ENCODE measurements around the gene ENDOG.
A peak's percentile ranks its signal among the peaks of the same experiment; 100 is the strongest.

ENDOG gene

GRCh38 chr9:128809036-128809599 is 9.2 kb upstream of the ENDOG start:
- no peak overlapping the region for H3K27ac ChIP-seq
- no peak overlapping the region for H3K9ac ChIP-seq
- H3K27me3 ChIP-seq, result no peaks in the 10 kb centered on the region
- H3K4me3 ChIP-seq, result no peak overlapping the region
- TF ChIP-seq Cebpa-rat (IDR thresholded peaks at IDR 0.05), result no peak
- H3K4me1 ChIP-seq, result peaks cover 0 to 6% (median 0%) of the 10 kb centered on the region in 10 experiments; a peak in 3 of 20 replicates
- no peaks in the 10 kb centered on the region for H3K9me3 ChIP-seq (replicated peaks in 1 of 11)
- peaks cover 50 to 65% (median 58%) of the 10 kb centered on the region in 11 experiments for H3K36me3 ChIP-seq
- peaks cover 0 to 36% (median 0%) of the 10 kb centered on the region in 11 experiments; a peak in 4 of 22 replicates for H4K20me1 ChIP-seq
- no peak overlapping the region for H3K4me2 ChIP-seq

DNA sequence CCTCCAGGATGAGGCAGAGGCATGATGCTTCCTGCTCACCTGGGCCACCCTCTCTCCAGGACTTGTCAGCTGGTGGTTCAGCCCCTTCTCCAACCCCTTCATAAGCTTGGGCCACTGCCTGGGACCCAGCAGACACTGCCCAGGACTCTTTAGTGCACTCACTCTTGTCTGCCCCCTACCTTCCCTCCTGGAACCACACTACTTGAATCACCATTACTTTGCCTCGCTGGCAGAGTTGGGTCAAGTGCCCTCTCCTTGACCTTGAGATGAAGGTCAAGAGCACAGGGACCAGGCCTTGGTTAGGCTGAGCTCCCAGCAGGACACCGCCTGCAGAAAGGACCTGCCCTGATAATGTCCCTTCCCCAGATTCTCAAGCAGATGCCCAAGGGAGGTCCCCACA is 8.5 kb upstream of the ENDOG start:
- H4K20me1 ChIP-seq, result peaks cover 0 to 36% (median 0%) of the 10 kb centered on the region in 11 experiments; a peak in 4 of 22 replicates
- H3K27me3 ChIP-seq, result no peaks in the 10 kb centered on the region
- no peak overlapping the region for H3K9ac ChIP-seq
- H3K9me3 ChIP-seq (replicated peaks in 1 of 11), result no peaks in the 10 kb centered on the region
- peaks cover 0 to 6% (median 0%) of the 10 kb centered on the region in 10 experiments; a peak in 3 of 20 replicates for H3K4me1 ChIP-seq
- peaks cover 44 to 57% (median 52%) of the 10 kb centered on the region in 11 experiments for H3K36me3 ChIP-seq
- no peak overlapping the region for H3K4me3 ChIP-seq
- no peak overlapping the region for H3K4me2 ChIP-seq
- H3K27ac ChIP-seq, result no peak overlapping the region
- TF ChIP-seq Cebpa-rat (IDR thresholded peaks at IDR 0.05), result no peak

DNA sequence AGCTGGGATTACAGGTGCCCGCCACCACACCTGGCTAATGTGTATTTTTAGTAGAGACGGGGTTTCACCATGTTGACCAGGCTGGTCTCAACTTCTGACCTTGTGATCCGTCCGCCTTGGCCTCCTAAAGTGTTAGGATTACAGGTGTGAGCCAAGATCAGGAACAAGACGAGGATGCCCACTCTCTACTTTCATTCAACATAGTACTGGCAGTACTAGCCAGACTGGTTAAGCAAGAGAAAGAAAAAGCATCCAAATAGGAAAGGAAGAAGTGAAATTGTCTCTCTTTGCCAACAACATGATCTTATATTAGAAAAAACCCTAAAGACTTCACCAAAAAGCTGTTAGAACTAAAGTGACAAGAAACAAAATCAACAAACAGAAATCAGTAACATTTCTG is 7.4 kb upstream of the ENDOG start:
- TF ChIP-seq Cebpa-rat (IDR thresholded peaks at IDR 0.05), result no peak
- Histone ChIP-seq H3K4me3 (no peak overlapping the region), H3K9me3 (replicated peaks in 1 of 11) (no peaks in the 10 kb centered on the region), H3K9ac (no peak overlapping the region), H3K27ac (no peak overlapping the region), H3K36me3 (peaks cover 33 to 47% (median 42%) of the 10 kb centered on the region in 11 experiments), H3K27me3 (no peaks in the 10 kb centered on the region), H3K4me1 (peaks cover 0 to 2% (median 0%) of the 10 kb centered on the region in 10 experiments; a peak in 1 of 20 replicates), H3K4me2 (no peak overlapping the region), H4K20me1 (peaks cover 0 to 28% (median 0%) of the 10 kb centered on the region in 11 experiments; a peak in 4 of 22 replicates)

GRCh38 chr9:128818839-128819715 is 777 bp downstream of the ENDOG start:
- H4K20me1 ChIP-seq, result peaks cover 0 to 52% (median 47%) of the 10 kb centered on the region in 11 experiments; a peak in 19 of 22 replicates
- peak overlapping the region; percentile 80 to 90 (median 85) for H3K27ac ChIP-seq
- TF ChIP-seq Cebpa-rat (IDR thresholded peaks at IDR 0.05), result no peak
- no peaks in the 10 kb centered on the region for H3K27me3 ChIP-seq
- peaks cover 16 to 29% (median 19%) of the 10 kb centered on the region in 10 experiments for H3K4me1 ChIP-seq
- H3K4me3 ChIP-seq, result peak overlapping the region; percentile 76 to 94 (median 81)
- H3K9me3 ChIP-seq (replicated peaks in 1 of 11), result no peaks in the 10 kb centered on the region
- peak overlapping the region; percentile 87 to 100 (median 97) for H3K4me2 ChIP-seq
- H3K36me3 ChIP-seq, result peaks cover 31 to 44% (median 36%) of the 10 kb centered on the region in 11 experiments
- peak overlapping the region; percentile 81 to 93 (median 89) for H3K9ac ChIP-seq

DNA sequence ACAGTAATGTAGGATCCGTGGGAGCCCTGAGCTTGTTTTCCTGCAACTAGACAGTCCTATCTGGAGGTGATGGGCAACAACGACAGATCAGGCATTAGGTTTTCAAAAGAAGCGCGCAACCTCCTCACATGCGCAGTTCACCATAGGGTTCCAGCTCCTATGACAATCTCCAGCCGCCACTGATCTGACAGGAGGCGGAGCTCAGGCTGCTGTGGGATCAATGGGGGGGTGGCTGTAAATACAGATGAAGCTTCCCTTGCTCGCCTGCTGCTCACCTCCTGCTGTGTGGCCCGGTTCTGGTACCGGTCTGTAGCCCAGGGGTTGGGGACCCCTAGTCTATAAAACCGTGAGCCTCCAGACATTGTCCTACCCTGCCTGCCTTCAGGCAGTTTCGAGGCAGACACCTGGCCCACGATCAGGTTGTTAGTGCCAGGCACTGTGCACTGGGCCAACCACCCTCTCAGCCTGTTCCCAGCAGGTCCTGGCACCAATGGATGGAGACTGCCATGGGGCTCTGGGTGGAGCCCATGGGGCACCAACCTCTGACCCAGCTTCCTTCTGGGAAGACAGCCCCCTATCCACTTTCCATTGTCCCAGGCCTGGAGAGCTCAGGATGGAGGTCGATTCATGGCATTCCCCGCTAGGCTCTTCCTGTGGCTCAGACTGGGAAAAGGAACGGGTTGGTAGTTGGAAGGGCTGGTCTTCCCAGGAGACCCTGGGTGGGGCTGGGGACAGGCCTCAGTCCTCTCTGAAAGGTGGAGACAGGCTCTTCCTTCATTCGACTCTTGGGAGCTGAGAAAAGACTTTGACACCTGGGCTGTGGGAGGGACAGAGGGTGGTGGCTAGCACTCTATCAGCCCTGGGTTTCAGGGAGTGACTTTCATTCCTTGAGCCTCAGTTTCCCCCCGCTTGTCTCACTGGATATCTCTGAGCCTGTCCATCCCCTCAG is 1.7 kb downstream of the ENDOG start:
- Histone ChIP-seq H3K4me3 (peak overlapping the region; percentile 76 to 94 (median 81); a peak in 19 of 20 replicates), H3K27ac (no peak overlapping the region), H3K9me3 (replicated peaks in 1 of 11) (no peaks in the 10 kb centered on the region), H3K27me3 (no peaks in the 10 kb centered on the region), H4K20me1 (peaks cover 0 to 61% (median 55%) of the 10 kb centered on the region in 11 experiments; a peak in 19 of 22 replicates), H3K9ac (peak overlapping the region in 9 of 11 experiments; percentile 81 to 93 (median 89); a peak in 12 of 22 replicates), H3K4me1 (peaks cover 16 to 29% (median 19%) of the 10 kb centered on the region in 10 experiments), H3K36me3 (peaks cover 40 to 53% (median 45%) of the 10 kb centered on the region in 11 experiments), H3K4me2 (peak overlapping the region; percentile 87 to 100 (median 97))
- no peak for TF ChIP-seq Cebpa-rat (IDR thresholded peaks at IDR 0.05)

DNA sequence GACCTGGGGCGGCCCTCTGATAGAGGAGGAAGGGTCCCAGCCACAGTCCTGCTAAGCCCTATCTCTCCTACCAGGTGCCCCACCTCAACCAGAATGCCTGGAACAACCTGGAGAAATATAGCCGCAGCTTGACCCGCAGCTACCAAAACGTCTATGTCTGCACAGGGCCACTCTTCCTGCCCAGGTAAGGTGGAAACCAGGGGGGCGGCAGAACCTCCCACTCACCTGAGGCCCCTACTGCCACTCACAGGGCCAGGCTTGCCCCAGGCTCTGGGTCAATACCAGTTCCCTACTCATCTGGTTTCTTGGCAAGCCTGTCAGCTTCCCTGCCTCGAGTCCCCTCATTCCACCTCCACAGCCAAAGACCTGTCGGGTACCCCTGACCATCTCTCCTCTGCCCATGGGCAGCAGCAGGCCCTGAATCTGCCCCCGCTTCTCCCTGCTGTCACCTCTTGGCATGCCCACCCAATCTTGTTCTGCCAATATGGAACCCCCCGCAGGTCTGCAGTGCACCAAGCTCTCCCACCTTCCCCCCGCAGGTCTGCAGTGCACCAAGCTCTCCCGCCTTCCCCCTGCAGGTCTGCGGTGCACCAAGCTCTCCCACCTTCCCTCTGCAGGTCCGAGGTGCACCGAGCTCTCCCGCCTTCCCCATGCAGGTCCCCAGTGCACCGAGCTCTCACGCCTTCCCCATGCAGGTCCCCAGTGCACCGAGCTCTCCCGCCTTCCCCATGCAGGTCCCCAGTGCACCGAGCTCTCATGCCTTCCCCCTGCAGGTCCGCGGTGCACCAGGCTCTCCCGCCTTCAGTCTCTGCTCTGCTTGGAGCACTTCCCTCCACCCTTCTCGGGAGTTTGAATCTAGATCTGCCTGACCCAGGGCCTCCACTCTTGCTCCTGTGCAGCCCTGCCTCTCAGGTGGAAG is 2.6 kb downstream of the ENDOG start:
- Histone ChIP-seq H3K36me3 (peaks cover 49 to 63% (median 54%) of the 10 kb centered on the region in 11 experiments), H3K4me1 (peaks cover 16 to 29% (median 19%) of the 10 kb centered on the region in 10 experiments), H3K9ac (0 out of 22 replicates have a peak overlapping the region, but pooled peaks of 1 of the 11 experiments have one; percentile 89), H3K27me3 (no peaks in the 10 kb centered on the region), H3K27ac (no peak overlapping the region), H3K4me3 (no peak overlapping the region), H3K9me3 (replicated peaks in 1 of 11) (no peaks in the 10 kb centered on the region), H3K4me2 (peak overlapping the region in 10 of 11 experiments; percentile 87 to 100 (median 98); a peak in 12 of 22 replicates), H4K20me1 (peaks cover 0 to 70% (median 62%) of the 10 kb centered on the region in 11 experiments; a peak in 19 of 22 replicates)
- no peak for TF ChIP-seq Cebpa-rat (IDR thresholded peaks at IDR 0.05)

GRCh38 chr9:128821584-128822406 is 3.5 kb downstream of the ENDOG start:
- Histone ChIP-seq H3K9ac (no peak overlapping the region), H3K9me3 (replicated peaks in 1 of 11) (no peaks in the 10 kb centered on the region), H3K4me3 (no peak overlapping the region), H3K4me2 (no peak overlapping the region), H4K20me1 (peaks cover 0 to 78% (median 71%) of the 10 kb centered on the region in 11 experiments; a peak in 19 of 22 replicates), H3K36me3 (peaks cover 58 to 71% (median 63%) of the 10 kb centered on the region in 11 experiments), H3K4me1 (peaks cover 16 to 29% (median 19%) of the 10 kb centered on the region in 10 experiments), H3K27ac (no peak overlapping the region), H3K27me3 (no peaks in the 10 kb centered on the region)
- TF ChIP-seq Cebpa-rat (IDR thresholded peaks at IDR 0.05), result no peak
